ENCODE measurements around the gene TEAD2. TPM values are rescaled to one million over a fixed set of nuclear protein-coding genes. Genes with fewer than 3 reads are reported as not detected.

TEAD2 gene
- total and polyA plus RNA-seq, 10 of the 15 experiments (the other 5 are each of a cell fraction or from before 2014, with no cell fraction given): 0.04 to 0.26 (median 0.11) TPM; not detected in 3

- in situ Hi-C loops (cut with MboI): no loop called here
- POLR2A ChIA-PET: interaction anchor here (1.2 kb wide), 1 partner anchor 13 kb away, joined by 3 read pairs; no protein-coding TSS in a partner anchor
- TF ChIP-seq CREM (IDR thresholded peaks at IDR 0.05; ENCODE audit: low read depth) (no peak), CHD2 (IDR thresholded peaks at IDR 0.05; ENCODE audit: borderline replicate concordance, low read depth, low read length) (no peak), CUX1 (IDR thresholded peaks at IDR 0.05; ENCODE audit: insufficient replicate concordance, low read depth, low read length) (no peak), TCF7 (IDR thresholded peaks at IDR 0.05; ENCODE audit: borderline replicate concordance) (no peak), SPI1 (IDR thresholded peaks at IDR 0.05; ENCODE audit: borderline replicate concordance, insufficient read depth, low read depth, low read length) (no peak), WRNIP1 (IDR thresholded peaks at IDR 0.05; ENCODE audit: borderline replicate concordance, low read depth, low read length) (no peak), FOS (IDR thresholded peaks at IDR 0.05; ENCODE audit: borderline replicate concordance, extremely low read depth, insufficient read length) (no peak), ZBTB11 (CRISPR knock-in tag; IDR thresholded peaks at IDR 0.05) (no peak), PKNOX1 (IDR thresholded peaks at IDR 0.05) (no peak), IRF5 (IDR thresholded peaks at IDR 0.05; ENCODE audit: borderline replicate concordance) (no peak), SREBF1 (IDR thresholded peaks at IDR 0.05; ENCODE audit: low read length) (no peak), ZNF274 (IDR thresholded peaks at IDR 0.05; ENCODE audit: insufficient read depth, insufficient read length) (no peak), BRCA1 (IDR thresholded peaks at IDR 0.05; ENCODE audit: low read depth, low read length) (no peak)
Measured at GRCh38 chr19:49398001-49398615, 35.9 kb upstream of the TEAD2 start.

More at GRCh38 chr19:49398001-49398615, 35.9 kb upstream of the TEAD2 start:
- ChIA-PET CTCF (interaction anchor here (0.7 to 1.1 kb wide), 3 partner anchors 63 to 109 kb away, joined by 3 read pairs; partner anchors contain the start of gene CD37), SMC1A (ENCODE audit: uncharacterized antibody, unreplicated experiment) (no interaction called here), RAD21 (ENCODE audit: unreplicated experiment) (interaction anchor here (1.6 kb wide), 1 partner anchor 8 kb away, joined by 4 read pairs; no protein-coding TSS in a partner anchor)
- Histone ChIP-seq H2AFZ (ENCODE audit: control insufficient read depth, low read depth, low read length) (no peak overlapping the region), H3K36me3 (ENCODE audit: control insufficient read depth in 2 of 2, insufficient read depth in 2 of 2, low read length in 1 of 2) (no peaks in the 10 kb centered on the region), H3K9me3 (replicated peaks; ENCODE audit: control insufficient read depth, insufficient read depth, low read length) (no peaks in the 10 kb centered on the region), H3K4me3 (no peak overlapping the region), H3K27me3 (replicated peaks in 1 of 2; ENCODE audit: control insufficient read depth in 2 of 2, insufficient read depth in 2 of 2, low read length in 1 of 2) (no peaks in the 10 kb centered on the region), H3K4me1 (ENCODE audit: control insufficient read depth, insufficient read depth, low read length) (no peaks in the 10 kb centered on the region; the same call in 1 of the 2 replicates), H3K79me2 (ENCODE audit: control insufficient read depth, insufficient read depth, low read length) (no peaks in the 10 kb centered on the region), H4K20me1 (ENCODE audit: control insufficient read depth, insufficient read depth) (no peaks in the 10 kb centered on the region), H3K9ac (ENCODE audit: control insufficient read depth, insufficient read depth, low read length) (no peak overlapping the region), H3K27ac (ENCODE audit: control insufficient read depth, insufficient read depth) (no peak overlapping the region), H3K4me2 (ENCODE audit: control insufficient read depth, insufficient read depth) (no peak overlapping the region)
- no peak for FAIRE-seq
- DNase-seq (ENCODE audit: low read depth, low spot score): no peak
- no TSS peak for BruUV-seq (replicated peaks)
- intact Hi-C loops (cut with micrococcal nuclease; ENCODE audit: unreplicated experiment): no loop called here
- ATAC-seq: no peak
- WGBS (ENCODE audit: insufficient coverage, insufficient replicate concordance, low lambda C conversion rate, missing lambda C conversion rate): 62% methylated on average over 11 of the region's 11 CpGs
